HG03342 (cell line): ENCODE results near the gene KIDINS220.

Experiments used
- ATAC-seq: cut with Tn5 transposase; IDR thresholded peaks from one replicate; pipeline ENCODE4 v1.9.1; 2021; ENCODE audit warnings: mild to moderate bottlenecking, moderate library complexity; ENCODE audit not compliant: unreplicated experiment

KIDINS220 gene

DNA sequence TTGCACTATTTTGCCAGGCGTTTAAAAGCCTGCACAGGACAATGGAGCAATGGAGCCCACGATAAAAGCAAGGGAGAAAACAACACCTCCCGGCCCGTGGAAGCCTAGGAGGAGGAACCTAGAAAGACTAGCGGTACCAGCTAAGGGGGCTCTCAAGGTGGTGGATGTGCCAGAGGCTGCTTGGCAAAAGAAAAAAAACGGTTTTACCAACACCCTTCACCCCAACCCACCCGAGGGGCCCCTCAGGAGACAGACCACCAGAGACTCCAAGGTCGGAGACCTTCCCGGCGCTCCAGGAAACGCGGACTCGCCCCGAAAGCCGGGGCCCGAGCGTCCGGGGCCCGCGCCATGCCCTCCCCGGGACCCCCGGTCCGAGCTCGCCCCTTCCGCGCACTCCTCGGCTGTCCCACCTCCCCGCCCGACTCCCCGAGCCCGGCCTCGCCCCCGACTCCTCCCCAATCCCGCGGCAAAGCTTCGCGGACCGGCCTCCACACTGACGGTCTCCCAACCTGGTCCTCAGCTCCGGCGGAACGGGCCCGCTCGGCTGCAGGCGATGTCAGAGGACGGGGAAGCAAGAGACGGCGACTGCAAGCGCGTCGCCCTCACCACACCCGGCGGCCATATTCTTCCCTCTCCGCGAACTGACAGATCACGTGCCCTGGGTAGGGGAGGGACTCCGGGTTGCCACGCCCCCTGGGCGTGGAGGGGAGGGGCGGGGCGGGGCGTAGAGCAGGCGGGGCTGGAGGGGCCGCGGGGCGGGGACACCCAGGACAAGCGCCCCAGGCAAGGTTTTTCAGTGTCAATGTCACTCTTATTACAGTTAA is at the start of gene KIDINS220:
TSS of gene KIDINS220 (minus strand) at position 643 of the 824 bp plus-strand sequence. CDS start 10,520 bp downstream, outside the sequence.
- peak; percentile 94 for ATAC-seq

DNA sequence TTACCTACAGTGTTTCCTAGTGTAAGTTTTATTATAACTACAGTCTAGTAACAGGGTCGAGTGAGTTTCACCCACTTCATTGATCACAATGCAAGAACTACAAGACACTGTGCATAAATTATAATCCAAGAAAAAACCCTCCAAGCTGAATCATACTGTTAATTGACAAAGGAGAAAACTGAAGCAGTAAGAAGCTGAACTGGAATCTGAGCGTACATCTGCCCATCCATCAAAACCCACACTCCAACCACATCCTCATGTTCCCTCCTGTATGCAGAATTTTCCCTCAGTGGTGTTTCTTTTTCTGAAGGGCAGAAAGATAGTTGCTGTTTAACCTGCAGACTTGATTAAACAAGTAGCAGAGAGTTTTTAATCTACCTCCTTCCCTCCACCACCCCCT is 49.5 kb upstream of the KIDINS220 start:
- no peak for ATAC-seq

DNA sequence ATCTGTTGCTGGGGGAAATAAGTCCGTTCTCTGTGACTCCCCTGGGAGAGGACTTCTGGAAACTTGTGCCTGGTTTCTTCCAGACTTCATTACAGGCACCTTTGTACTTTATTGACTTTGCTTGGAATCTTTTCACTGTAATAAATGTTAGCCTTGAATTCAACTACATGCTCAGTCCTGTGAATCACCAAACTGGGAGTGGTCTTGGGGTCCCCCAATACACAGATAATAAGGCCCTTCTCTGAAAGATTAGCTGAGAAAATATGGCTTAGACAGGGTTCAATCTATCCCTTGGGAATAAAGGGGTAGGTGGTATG is 48.7 kb upstream of the KIDINS220 start:
- ATAC-seq = no peak

DNA sequence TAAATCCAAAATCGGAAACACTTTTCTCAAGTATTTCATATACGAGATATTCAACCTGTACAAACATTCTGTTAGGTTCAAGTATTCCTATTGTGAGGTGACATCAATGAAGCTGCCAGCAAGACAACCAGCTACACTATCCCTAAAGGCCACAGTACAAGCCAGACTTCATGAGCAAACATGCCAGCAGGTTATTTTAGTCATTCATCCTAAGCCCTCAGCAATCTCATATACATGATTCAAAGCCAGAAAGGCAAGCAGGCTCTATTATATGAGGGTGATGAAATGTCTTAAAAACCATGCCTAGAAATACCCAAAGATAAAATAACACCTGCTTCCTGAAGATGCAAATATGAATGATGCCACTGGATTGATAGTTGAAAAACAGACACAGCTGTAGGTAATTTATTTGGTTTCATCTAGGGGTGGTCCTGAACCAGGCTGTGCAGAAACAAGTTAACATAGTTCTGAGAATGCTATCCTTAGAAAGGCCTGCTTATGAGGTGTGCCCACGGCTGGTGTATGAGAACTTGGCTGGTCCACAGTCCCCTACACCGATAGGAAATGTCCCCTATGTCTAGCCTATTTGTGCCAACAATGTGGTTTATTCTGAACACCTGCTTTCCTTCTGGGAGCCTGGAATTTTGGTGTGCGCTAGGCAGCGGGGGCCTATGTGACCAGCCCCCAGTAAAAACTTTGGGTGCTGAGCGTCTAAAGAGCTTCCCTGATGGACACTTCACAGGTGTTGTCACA is 48.2 kb upstream of the KIDINS220 start:
- no peak for ATAC-seq

DNA sequence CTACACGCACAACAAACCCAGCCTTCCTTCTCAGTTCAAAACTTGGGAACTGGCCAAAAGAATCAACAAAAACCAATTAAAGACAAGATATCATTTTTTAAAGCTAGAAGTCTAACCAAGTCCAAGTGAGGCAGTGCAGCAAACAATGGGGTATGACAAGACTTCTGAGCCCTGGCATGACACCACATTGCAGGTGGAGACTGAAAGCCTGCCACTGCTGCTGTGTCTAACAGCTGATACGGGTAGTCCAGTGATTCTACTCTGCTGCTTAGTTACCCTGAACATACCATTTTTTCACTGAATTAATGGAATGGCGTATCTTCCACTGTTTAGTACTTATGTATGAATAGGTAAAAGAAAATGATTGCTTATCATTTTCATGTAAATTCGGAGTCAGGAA is 47.4 kb upstream of the KIDINS220 start:
- no peak for ATAC-seq

DNA sequence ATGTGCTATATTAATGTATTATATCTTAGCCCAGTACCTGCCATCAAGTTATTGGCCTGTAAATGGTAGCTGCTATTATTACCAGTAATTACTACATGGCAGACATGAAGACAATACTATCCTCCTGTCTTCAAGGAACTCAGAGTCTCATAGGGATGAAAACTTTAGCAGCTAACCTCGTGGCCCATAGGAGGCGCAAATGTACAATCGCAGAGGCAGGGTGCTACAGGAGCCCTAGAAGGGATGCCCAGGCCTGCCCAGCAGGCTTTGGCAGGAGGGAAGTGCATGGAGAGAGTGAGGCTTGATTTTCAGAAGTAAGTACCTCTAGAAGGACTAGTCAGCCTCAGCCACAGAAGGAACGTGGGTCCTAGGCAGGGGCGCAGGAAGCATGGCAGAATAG is 44.7 kb upstream of the KIDINS220 start:
- ATAC-seq = no peak

DNA sequence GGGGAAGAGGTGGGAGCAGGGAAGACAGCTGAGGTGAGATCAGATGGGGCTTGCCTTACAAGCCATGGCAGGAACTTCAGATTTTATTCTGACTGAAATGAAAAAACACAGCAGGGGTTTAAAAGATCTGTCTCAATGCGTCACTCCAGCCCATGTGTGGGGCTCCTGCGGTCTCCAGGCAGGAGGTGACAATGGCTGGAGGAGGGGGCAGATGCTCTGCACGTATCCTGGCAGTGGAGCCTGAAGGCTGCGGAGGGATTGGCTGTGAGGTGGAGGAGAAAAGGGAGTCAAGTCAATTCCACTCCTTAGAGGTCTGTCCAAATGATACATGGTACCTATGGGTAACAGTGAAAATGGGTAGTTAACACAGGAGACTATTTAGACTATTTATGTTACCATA is 40.5 kb upstream of the KIDINS220 start:
- no peak for ATAC-seq

DNA sequence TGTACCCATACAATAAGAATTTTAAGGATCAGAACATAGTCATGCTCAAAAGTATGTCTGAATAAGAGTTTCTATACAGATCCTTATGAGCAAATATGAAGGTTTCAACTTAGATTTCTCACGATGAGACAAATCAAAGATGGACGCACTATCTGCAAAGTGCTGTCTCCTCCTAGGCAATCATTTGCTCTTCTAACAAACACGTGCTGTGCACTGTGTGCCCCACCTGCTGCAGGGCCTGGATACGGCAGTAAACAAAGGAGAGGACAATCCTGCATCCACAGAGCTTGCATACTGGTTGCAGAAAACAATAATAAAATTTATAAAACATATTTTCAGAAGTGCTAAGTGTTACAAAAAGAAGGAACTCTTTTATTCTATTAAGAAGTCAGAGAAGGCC is 39.9 kb upstream of the KIDINS220 start:
- ATAC-seq = no peak

DNA sequence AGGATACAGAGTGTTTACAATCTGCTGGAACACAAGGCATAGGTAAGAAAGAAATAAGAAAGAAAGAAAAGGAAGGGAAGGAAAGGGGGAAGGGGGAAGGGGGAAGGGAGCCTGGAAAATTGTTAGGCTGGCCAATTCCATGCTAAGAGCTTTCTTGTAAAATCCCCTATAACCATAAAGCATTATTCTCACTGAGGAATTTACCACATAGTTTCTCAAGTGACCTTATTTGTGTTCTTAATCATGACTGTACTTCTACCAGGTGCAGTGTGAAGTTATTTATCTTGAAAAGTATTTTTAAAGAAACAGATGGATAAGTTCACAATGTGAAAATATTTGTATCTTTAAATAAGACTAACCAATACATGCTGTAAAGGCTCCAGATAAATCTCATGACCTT is 39.2 kb upstream of the KIDINS220 start:
- ATAC-seq = no peak

DNA sequence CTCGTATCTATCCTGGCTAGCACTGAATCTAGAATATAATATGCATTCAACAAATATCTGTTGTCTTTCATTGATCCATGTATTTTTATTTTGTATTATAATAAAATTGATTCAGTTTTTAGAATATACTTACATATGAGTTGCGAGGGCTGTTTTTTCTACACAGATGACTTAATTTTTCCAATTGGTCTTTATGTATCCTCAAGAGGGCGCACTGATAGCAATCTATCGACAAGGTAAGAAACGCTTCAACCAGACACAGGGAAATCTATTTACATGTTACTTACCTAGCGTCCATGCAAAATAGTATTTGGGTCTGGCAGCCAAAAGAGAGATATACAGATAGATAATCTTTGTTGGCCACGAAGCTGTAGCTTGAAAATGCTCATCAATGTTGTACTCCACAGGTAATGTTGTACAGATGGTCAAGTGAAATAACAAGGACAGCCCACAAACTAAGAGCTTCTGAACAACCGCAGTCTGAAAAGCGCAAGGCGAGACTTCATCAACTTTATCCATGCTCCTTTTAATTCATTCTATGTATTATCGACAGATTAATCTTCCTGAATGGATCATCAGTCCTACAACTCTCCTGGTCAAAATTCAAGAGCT is 35.5 kb upstream of the KIDINS220 start:
- peak; percentile 56 for ATAC-seq

DNA sequence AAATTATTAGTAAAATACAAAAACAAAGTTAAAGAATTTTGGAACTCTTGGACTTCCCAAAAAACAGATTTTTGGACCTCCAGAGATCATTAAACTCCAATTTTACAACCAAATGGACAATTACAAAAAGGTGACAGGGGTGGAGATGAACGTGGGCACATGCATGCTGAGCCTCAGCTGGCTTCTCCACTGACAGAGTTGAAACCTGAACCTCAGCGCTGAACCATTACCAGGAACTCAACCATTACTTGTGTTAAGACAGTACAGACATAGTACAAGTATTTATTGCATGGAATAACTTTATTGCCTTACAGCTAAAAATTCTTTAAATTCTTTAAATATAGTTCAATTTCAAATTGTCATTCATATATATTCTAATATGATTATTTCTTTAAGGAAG is 33.0 kb upstream of the KIDINS220 start:
- ATAC-seq = no peak

DNA sequence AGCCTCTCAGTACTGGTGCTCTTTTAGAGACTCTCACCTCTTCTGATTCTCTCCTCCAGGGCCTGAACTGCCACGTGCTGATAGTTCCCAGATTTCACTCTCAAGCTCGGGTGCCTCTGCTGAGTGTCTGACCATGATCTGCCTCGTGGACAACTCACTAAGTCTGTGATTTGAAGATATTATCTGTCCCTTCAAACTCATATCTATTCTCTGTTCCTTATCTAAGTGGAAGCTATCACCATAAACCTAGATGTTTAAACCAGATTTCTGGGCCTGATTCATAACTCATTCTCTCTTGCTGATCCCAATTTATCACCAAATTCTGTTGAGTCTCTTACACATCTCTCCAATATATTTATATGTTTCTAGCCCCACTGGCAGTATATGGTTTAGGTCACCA is 29.9 kb upstream of the KIDINS220 start:
- ATAC-seq = no peak

DNA sequence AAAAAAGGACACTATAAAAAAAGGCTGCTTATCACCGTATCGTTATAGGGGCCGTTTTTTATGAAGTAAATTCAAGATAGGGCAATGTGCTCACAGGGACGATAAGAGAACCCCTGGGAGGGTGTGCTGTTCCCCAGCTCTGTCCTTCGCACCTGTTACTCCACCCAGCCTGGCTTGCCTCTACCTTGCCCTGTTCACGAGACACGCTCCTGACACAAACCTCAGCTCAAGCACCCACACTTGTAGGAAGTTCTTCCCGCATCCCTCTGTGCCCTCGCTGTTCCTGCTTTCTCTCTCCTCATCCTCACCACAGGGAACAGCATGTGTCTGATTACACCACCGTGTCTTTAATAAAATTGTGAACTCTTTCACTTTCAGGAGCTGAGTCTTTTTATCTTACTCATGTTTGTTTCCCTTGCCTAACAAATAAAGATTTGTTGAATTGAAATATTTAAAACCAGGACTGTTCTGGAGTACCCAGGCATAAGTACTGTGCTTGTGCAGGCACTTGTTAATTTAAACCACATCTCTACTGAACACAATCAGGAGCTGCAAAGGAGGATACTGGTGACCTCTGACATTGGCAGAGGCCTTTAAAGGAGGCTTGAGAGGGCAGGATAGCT is 26.0 kb upstream of the KIDINS220 start:
- no peak for ATAC-seq

DNA sequence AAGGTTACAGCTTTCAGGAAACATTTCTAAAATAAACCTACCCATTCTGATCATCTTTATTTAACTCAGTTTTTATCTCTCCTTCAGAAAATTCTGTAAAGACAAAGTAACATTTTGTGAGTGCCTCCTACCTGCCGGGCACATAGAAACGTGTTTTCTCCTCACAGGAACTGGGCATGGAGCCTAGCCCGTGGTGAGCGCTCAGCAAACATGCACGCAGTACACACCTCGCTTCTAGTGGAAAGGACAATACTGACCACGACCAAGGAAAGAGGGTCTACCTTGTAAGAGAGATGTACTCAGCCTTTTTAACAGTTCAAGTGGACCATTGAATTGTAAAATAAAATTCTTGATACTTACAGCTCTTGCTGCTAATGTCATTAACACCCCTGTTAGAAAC is 24.8 kb upstream of the KIDINS220 start:
- ATAC-seq = no peak

DNA sequence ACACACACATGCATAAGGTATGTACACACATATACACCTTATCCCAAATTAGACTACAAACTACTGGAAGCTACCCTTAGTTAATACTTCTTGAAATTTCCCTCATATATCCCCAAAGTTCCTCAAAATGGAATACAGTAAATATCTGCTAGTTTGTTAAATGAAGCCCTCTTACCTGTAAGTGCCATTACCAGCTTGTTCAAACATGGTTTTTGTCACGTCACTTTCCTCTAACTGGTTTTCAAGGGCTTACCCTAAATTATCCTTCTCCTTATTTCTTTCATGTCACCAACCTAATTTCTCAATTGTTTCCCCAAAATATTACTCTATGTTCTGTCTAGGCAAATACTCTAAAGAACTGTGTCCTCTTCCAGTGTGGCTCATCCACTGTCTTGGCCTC is 24.4 kb upstream of the KIDINS220 start:
- no peak for ATAC-seq

DNA sequence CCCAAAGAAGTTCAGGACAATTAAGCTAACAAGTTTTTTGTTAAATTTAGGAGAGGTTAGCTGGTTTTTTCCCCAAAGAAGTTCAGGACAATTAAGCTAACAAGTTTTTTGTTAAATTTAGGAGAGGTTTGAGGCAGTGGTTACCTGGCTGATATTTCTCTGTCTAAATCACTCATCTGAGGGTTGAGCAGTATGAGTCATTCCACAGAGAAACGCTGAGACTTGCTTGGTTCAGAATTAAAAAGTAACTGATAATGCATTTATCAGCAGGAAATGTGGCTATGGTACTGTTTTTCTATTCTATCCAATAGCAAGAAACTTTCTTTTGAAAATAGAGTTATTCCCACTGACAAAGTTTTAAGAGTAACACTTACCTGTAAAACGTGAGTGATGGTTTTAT is 22.8 kb upstream of the KIDINS220 start:
- ATAC-seq = no peak

DNA sequence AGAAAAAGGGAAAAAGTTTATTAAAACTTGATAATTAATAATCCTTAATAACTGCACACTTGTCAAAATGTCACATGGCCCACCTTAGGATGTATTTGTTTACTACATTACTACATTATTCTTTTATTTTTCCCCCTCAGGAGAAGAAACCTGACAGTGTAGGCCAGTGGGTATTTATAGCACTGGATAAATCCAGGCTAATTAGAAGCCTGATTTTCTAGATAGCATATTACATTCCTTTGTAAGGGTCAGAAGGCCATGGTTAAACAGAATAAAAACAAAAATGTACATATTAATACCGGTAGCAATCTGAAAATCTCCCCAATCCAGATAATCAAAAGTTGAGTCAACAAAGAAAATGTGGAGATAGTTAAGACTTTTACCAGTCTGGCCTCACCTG is 21.5 kb upstream of the KIDINS220 start:
- no peak for ATAC-seq

DNA sequence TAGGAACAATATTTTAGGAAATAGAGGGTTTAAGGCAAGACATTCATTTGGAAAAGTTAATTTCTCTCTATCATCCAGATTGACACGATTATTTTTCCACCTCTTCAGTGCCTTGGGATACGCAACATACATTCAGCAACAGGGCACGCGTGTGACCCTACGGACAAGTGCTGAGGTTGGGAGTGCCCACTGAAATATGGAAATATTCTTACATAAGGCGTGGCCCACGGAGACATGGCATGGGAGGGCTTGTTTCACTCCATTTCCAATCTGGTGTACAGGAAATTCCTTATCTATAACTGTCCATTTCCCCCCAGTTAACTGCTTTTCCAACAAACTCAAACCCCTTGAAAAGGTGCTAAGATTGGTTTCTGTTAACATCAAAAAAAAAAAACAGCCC is 20.9 kb upstream of the KIDINS220 start:
- no peak for ATAC-seq

DNA sequence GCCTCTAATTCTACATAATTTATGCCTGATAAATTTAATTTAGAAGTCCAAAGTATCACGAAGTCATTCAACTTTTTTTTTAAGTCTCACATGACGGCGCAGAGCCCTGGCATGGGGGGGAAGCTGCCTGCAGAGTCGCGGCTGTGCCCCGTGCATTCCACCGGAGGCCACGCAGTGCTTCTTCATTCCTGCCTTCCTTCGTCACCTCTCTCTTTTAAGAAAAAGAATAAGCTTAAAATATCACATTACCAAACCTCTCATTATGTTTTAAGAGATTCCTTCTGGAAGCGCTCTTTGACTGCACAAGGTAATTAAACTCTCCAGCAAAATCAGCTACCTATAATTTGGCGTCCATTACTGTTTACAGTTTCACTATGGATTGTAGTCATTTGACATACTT is 20.3 kb upstream of the KIDINS220 start:
- no peak for ATAC-seq

DNA sequence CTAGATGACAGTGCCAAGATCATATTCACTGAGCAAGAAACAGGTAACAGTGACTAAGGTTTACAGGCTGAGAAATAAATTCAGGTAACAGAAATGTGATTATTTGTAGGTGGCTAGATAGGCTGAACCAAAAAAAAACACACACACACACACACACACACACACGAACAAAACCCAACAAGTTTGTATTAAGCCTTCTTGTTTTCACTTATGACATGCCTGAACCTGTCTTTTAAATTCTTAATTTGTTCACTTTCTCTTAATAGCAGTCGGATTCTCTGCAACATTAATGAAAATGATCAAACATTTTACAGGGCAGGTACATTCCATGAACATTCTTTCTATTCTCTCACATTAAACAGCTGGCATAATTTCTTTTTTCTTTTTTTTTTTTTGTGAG is 18.8 kb upstream of the KIDINS220 start:
- no peak for ATAC-seq

DNA sequence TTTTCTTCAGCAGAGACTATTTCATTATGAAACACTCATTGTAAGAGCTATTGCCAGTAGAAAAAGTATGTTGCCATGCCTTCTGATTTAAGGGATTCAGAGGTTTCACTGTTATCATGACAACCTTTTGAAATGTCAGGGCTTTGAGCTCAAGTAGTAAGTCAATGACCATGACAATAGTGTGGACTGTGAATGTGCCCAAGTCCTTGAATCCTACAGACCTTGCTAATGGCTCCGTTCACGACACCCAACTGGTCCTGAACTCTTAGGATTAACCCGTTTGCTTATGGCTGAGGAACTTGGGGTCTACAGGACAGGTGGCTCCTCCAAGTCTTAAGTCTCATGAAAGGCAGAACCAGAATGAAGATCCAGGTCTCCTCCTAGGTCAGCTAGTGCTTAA is 17.6 kb upstream of the KIDINS220 start:
- ATAC-seq = no peak

DNA sequence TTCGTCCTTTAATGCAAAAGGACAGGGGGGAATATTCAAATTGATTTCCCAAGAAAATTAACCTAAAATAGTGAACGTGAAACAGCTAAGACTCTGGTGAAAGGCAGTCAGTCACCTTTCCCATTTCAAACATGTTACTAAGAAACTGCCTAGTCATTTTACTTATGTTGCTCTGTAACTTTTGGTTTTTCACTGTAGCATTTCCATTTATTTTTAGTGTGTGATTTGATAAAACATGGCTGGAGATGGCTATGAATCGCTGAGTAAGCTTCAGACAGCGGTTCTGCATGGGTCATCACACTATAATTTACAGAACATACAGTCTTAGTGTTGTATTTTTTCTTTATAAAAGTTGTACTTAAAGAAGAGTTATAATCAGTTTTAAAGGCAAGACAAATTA is 16.0 kb upstream of the KIDINS220 start:
- ATAC-seq = no peak
